A172 (cell line): Measurements from ENCODE around the gene NRAP. TPM values are rescaled to one million over a fixed set of nuclear protein-coding genes. Genes with fewer than 3 reads are reported as not detected.

Source experiments
- DNase-seq: peaks from one replicate; pipeline ENCODE4 v3.0.0-alpha.2; 2015; ENCODE audit warnings: low spot score
- total RNA-seq: library from RNA; depleted of rRNA; stranded (reverse); fragments of >200 nt; shearing (Covaris generic); gene quantifications from 2 replicates; pipeline ENCODE4 v1.2.3, GENCODE V29; 2014; rRNA removed

NRAP gene
- total RNA-seq, 1 experiment from 2014 or later, result not detected

DNA sequence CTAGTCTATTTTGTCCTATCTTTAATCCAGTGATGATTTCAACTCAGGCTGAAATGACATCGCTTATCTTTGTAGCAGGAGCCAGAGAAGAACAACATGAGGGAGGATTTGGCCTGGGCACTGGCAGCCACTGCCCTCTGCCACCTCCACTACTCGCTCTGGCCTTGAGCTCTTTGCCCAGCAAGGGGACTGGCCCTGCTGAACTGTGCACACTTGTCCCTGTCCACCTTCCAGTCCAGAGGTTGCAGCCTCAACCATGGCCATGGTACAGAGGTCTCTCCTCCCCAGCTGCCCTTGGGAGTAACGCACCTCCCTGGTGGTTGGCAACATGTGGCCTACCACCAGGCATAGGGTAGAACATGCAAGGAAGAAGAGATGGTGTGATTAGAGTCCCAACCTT lies 102.6 kb downstream of the NRAP start:
- DNase-seq, result no peak

DNA sequence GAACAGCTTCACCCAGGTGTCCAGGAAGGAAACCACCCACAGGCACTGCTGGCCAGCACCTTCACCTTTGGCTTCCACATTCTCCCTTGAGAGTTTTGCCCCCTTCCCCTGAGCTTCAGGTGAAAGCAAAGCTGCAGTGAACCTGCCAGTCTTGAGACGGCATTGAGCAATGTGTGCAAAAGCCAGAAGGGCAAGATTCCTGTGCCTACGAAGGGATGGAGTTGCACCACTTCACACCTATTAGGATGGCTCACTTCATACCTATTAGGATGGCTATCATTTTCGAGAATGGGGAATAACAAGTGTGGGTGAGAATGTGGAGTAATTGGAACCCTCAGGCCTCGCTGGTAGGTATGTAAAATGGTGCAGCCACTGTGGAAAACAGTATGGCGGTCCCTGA lies 103.8 kb downstream of the NRAP start:
- DNase-seq, result no peak

DNA sequence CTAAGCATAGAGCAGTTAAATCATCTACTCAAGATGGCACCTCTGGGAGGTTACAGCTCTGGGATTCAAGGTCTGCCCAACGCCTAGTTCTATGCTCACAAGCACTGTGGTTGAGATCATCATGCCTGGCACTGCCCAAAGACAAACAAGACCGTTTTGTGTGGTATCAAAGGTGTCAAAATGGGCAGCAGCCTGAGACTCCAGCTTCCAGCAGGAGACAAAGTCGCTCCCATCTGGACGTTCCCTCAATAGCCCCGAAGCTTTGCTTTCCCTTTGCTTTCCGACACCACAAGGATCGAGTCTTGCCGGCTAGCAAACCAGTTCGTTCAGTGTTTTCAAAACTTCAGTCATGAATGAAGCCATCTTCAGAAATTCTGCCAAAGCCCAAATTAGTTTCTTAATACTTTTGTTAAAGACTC lies 105.9 kb downstream of the NRAP start:
- no peak for DNase-seq

DNA sequence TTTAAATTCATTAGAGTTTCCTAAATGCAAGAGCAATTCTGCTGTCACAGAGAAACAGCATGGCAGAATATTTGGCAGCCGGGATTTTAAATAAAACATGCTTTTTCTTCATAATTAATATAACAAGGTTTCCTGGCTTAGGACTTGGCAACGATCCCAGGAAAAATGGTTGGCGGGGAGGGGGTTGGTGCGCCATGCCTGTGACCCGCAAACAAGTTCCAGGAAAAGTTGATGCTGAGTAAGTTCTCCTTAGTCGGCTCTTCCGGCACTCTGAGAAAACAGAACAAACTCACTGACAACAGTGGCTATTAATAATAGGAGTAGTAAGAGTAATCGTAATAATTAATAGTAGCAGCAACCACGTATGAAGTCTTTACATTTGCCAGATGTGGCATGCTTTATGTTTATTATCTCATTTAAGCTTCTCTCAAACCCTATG lies 106.4 kb downstream of the NRAP start:
- no peak for DNase-seq

DNA sequence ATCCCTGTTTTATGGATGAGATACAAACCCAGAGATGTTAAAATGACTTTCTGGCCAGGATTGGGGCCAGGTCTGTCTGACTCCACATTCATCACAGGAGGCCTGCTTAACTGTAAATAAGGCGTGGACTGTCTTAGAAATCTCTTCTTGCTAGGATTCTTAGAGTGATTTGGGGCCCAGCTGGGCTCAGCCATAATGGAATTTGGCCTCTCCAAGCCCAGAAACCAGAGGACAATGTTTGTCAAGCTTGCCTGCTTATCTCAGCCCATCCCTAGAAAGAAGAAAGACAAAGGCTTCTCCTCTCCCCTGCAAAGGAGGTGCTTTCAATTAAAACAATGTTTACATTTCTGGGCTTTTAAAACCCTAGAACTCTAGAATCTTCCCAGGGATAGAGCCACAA lies 108.1 kb downstream of the NRAP start:
- no peak for DNase-seq

DNA sequence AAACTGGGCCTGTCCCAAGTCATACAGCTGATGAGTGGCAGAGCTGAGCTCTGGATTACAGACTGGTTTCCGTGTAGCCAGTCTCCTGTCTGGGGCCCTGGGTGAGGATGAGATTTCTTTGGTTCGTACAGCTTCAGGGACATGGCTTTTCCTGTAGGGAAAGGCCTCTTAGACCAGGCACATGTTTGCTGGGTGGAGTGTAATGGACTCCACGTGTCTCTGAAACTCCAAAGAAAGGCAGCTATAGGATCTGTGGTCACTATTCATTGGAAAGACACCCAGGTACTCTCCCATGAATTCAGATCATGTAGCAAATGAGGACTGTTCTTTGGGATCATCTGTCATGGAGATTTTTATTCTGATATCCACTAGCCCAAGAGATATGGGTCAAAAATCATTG lies 108.6 kb downstream of the NRAP start:
- DNase-seq, result no peak

DNA sequence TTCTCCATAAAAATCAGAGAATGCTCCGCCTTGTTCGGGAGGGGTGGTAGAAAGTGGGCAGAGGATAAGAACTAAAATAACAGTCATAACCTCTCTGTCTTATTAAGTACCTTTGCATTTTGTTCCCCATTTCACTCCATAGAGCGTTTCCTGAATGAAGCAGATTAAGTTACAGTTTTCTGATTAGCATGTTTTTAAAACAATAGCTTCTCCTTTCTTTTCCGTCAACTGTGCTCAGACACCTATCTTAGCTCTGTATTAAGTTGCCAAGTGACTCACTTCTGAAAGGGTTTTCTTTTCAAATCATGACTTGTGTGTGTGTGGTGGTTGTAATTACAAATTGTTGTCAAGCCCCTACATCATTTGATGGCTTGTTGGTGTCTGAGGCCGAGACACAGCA lies 109.6 kb downstream of the NRAP start:
- no peak for DNase-seq

DNA sequence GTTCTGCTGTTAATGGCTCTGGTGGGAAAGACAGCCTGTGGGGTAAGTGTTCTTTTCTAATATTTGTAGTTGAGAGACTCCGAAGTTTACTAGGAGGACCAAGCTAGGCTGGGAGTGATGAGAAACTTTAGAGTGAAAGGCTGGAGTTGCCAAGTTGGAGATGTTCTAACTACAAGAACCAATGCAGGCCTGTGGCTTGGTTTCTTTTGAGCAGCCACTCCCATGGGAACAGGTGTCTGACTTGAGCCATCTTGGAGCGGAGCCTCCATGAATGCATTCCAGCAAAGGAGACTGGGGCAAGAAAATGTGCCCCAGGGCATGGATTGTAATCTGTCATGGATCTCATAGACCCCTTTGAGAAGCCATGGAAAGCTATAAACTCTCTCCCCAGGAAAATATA lies 110.7 kb downstream of the NRAP start:
- no peak for DNase-seq

DNA sequence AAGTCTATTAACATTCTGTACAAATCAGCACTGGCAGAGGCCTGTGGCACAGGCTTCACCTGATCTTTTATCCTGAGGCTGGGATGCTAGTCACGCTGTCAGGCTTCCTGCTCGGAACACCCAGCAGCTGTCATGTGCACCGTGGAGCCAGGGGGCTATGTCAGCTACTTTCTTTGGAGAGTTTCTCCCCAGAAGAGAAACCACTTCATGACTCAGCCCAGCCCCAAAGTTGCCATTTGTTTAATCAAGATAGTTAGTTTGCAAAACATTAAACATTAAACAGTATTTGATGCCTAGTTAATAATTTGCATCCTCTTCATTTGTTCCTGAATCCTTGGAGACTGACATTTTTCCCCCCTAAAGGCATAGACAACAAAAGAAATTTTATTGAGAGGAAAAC lies 111.1 kb downstream of the NRAP start, which contains the start of gene HABP2:
Gene HABP2 (plus strand): TSS at position 353 of the 400 bp plus-strand sequence. CDS start 69 bp downstream, outside the sequence.
- no peak for DNase-seq

DNA sequence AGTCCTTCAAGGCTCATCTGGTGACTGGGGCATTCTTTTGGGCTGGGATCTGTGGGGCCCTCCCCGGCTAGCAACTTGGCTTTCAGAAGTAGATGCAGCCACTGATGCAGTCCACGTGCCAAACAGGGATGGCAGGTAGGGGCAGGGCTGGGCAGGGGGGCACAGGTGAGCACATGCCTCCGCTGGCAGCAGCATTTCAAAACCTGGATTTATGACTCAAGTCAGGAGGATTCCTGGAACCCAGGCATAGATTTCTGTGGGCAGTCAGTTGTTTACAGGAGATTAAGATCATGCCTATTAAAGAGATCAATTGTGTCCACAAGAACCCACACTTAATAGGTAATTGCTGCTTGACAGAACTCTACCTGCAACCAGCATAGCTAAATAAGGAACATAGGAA lies 111.8 kb downstream of the NRAP start:
- DNase-seq, result no peak

DNA sequence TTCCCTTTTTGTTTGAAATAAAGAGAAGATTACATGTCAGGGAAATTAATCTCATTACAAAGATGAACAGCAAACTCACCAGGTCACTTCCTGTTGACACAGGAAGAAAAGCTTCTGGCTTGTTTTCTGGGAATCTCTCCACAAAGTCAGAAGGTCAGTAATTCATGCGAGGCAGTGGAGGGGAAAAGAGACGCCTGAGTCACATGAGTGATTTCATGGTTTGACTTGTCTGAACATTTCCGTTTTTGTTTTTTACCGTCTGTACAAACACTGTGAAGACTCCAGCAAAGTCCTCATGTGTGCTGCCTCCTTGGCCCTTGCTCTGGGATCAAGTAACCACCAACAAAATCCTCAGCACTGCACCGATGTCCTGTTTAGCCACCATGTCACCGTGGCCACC lies 113.5 kb downstream of the NRAP start:
- DNase-seq, result peak; percentile 22

DNA sequence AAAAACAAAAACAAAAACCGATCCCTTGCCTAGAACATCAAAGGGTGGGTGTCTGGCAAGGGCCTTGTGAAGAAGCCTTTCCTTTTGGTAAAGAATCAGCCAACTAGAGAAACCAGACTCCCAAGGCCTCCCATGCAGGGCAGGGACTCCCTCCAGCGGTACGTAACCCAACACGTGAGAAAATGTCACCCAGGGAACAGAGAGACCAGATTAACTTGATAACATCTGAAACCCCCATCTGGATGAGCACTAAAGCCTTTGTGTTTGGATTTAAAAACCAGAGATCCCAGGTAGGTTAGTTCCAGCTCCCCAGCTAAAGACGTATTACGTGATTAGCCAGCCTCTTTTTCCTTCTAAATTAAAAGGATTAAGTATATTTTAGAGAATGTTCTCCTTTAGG lies 114.0 kb downstream of the NRAP start:
- no peak for DNase-seq

DNA sequence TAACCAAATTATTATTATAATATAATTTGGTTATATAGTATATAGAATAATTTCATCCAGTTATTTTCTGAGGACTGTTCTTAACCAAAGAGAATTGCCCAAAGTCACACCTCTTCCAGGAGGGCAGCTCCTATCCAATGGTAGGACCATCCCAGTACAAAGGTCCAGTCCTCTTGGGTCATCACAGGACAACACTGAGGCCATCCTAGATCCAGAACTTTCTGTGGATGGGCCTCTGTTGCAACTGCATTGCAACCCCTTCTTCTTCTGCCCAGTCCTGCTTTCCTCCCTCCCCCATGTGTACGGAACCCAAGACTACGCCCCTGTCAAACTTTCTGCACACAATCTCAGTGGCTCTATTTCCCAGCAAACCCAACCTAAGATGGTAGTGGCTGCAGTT lies 116.4 kb downstream of the NRAP start:
- no peak for DNase-seq

DNA sequence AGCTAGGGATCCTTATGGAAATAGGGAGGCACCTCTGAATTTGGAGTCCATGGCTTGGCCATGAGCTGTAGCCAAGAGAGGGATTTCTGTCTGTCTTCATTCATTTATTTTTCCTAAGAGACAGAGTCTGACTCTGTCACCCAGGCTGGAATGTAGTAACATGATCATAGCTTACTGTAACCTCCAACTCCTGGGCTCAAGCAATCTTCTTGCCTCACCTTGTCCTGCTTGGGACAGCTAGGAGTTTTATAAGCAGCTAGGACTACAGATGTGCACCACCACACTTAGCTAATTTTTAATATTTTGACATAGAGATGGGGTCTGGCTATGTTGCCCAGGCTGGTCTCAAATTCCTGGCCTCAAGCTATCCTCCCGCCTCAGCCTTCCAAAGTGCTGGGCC lies 119.4 kb downstream of the NRAP start:
- no peak for DNase-seq

DNA sequence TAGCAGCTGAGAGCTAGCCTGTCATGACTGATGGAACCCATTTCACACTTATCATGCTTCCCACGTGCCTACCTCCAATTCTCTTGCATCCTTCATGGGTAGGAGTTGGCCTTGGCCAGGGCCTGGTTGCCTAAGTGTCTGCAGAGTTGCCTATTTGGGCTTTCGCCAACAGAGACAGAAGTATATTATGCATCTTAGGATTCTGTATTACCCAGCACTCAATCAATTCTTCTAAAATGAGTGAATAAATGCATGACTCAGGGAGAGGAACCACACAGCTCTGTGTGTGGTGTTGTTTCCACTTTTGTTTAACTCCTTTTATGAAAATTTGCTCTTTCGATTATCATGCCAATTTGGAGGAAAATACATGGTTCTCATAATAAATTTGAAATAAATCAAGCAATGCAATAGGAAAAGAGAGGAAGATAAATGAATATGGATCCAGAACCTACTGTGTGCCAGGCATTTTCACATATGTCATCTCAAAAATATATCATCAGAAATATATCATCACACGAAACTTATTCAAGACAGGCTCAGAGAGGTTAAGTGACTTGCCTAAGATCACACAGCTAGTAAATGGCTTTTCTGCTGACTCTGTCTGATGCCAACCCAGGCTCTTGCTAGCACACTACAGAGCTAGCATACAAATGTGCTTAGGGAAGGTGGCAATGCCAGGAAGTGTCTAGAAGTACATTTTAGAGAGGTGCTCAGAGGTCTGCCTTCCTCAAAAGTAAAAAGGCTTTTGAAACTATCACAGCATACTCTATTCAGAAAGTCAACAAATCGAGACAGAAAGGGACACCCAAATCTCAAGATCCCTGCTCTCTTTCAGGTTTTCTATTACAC lies 120.5 kb downstream of the NRAP start:
- no peak for DNase-seq

DNA sequence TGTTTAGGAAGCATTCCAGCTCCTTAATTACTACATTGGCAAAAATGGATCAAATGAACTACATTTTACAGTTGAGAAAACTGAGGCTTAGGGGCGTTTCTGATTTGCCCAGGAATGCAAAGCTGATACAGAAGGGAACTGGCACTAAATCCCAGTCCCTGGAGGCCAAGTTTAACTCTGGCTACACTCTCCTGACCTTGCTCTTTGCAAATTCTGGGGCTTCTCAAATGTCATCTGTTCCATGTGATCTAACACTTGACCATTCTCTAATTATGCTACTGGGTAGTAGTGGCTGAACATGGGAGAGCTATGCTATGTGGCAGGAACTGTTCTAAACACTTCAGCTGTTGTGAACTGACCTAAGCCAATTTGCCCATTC lies 122.3 kb downstream of the NRAP start:
- DNase-seq, result no peak

DNA sequence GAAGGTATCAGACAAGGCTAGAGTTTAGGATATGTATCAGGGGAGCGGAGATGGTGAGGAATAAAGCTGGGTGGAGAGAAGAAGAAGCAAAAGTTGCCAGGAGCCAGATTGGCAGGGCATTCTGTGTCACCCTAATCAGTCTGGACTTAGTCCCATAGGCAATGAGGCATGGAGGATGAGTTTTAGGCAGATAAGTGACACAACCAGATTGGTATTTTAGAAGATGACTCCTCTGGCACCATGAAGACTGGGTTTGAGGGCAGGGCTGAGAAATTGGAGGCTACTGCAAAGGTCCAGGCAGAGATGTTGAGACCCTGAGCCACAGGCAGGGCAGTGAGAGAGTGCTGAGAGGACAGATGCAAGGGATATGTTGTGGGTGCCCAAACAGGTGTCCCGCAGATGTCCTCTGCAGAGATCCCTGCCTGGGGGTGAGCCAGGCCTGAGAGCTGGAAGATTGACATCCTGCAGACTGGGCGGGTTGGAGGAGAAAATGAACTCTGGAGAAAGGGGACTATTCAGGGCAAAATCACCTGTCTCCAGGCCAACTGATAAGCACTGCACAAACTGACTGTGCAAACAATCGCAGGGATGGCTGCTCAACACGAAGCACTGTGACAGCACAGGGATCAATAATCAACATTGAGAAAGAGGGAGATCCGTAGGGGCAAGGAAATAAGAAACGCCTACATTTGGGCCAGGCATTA lies 122.8 kb downstream of the NRAP start:
- DNase-seq, result no peak

DNA sequence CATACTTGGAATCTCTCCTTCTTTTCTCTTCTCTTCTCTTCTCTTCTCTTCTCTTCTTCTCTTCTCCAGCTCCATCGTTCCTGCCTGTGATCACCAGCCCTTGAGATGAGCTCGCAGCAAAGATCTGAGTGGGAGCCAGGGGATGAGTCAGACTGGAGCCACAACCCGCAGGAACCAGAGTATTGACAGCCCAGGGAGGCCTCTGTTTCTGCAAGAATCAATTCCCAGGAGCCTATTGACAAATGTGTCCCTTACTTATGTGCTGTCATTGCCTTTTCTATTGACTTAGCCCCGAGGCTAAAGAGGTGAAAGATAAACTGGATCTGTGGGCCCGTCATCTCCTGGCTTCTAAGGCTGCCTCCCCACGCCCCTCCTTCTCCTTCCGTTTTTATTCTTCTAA lies 124.1 kb downstream of the NRAP start:
- peak; percentile 44 for DNase-seq

Other genes with a start within 250 kb of the NRAP start
- gene HABP2, start 111.0 kb downstream of the NRAP start, total RNA-seq, result not detected in 2 replicates
- 32.5 and 37.1 TPM in 2 replicates for gene CASP7, start 15.9 kb upstream of the NRAP start, total RNA-seq
- 0.31 TPM in 1 of 2 replicates, not detected in the other for gene PLEKHS1, start 87.6 kb upstream of the NRAP start, total RNA-seq
- gene DCLRE1A, start 190.0 kb upstream of the NRAP start, total RNA-seq, result 16.4 and 18.1 TPM in 2 replicates
- 23.7 and 29.1 TPM in 2 replicates for gene NHLRC2, start 190.6 kb upstream of the NRAP start, total RNA-seq